Motor neuron (in vitro differentiated cells): Measurements from ENCODE around the gene PNPLA7. TPM values are rescaled to one million over a fixed set of nuclear protein-coding genes. Genes with fewer than 3 reads are reported as not detected.
"Not testable (repeated sequence)": the region's sequence is repeated elsewhere in the genome, so short reads cannot be mapped to it uniquely, and the experiment has no call there.

Experiments used
- ATAC-seq, 8 experiments: fragments of 200-7000 bp; cut with Tn5 transposase; replicated peaks in 6 of 8; 2 replicates each; pipeline ENCODE4 v1.8.0; 2021; ENCODE audit warnings: mild to moderate bottlenecking in 8 of 8, moderate library complexity in 8 of 8
- H3K27ac ChIP-seq, 2 donors: fragments of 250-450 bp; sonication (Bioruptor Pico); 2 replicates each; pipeline ENCODE4 v1.9.0; 2021; ENCODE audit warnings: antibody characterized with exemption in 2 of 2, mild to moderate bottlenecking in 2 of 2, moderate library complexity in 1 of 2
- H3K4me1 ChIP-seq, 2 donors: fragments of 250-450 bp; sonication (Bioruptor Pico); replicated peaks in 1 of 2; 2 replicates each; pipeline ENCODE4 v1.6.1; 2021; ENCODE audit warnings: antibody characterized with exemption in 2 of 2, mild to moderate bottlenecking in 2 of 2, moderate library complexity in 1 of 2
- H3K4me3 ChIP-seq, 5 donors: fragments of 250-450 bp; sonication (Bioruptor Pico); 2 replicates each; pipeline ENCODE4 v1.9.0; 2021; ENCODE audit warnings: antibody characterized with exemption in 5 of 5, mild to moderate bottlenecking in 5 of 5, moderate library complexity in 4 of 5
- WGBS, 10 experiments: fragments of 450-650 bp; shearing (Covaris generic); methylation state at CpG; one replicate each; pipeline ENCODE4 v1.0.0; 2022; 5-methylcytosine and 5-hydroxymethylcytosine counted together
- in situ Hi-C, 9 experiments: fragments of 400-800 bp; cut with MboI; loops; one replicate each; pipeline ENCODE4 v1.15.0; 2021; ENCODE audit warnings: low sequenced_read_pairs in 9 of 9, low pct_unique_long_range_greater_than_20kb in 2 of 9; ENCODE audit not compliant: unreplicated experiment in 9 of 9
- total RNA-seq, 8 experiments: library from RNA; unstranded; fragments of 300-600 nt; gene quantifications; 2 replicates each; pipeline versions ENCODE4 v1.2.3 to v1.2.4, GENCODE V29; 2022

Gene PNPLA7
- total RNA-seq, 8 experiments from 2014 or later = 0.16 to 3.3 (median 1.5) TPM

DNA sequence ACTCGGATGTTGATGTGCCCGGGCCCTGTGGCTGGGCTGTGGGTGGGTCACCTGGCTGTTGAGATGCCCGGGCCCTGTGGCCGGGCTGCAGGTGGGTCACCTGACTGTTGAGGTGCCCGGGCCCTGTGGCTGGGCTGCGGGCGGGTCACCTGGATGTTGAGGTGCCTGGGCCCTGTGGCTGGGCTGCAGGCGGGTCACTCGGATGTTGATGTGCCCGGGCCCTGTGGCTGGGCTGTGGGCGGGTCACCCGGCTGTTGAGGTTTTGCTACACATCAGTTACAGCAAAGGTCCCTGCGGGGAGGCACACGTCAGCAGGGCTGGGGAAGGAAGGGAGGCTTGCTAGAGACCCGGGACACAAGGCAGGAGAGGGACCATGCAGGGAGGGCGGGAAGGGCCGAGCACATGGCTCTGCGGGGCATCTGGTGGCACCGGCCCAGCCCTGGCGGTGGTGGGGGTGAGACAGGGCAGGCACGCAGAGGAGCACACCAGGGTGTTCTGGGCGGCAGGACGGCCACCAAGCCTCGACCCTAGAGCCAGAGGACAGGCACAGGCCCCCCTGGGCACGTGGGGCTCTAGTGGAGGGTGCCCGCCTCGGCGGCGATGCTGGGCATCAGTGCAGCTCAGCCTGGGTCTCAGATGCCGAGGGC is 35.4 kb downstream of the PNPLA7 start:
- WGBS, 10 experiments = 80% methylated on average over 1 of the region's 30 CpGs; no CpG with 5 or more reads in 9 of the 10 experiments
- peak in 3 of 8 experiments; percentile 8 to 25 (median 18) for ATAC-seq
- in situ Hi-C loops = no loop called here

DNA sequence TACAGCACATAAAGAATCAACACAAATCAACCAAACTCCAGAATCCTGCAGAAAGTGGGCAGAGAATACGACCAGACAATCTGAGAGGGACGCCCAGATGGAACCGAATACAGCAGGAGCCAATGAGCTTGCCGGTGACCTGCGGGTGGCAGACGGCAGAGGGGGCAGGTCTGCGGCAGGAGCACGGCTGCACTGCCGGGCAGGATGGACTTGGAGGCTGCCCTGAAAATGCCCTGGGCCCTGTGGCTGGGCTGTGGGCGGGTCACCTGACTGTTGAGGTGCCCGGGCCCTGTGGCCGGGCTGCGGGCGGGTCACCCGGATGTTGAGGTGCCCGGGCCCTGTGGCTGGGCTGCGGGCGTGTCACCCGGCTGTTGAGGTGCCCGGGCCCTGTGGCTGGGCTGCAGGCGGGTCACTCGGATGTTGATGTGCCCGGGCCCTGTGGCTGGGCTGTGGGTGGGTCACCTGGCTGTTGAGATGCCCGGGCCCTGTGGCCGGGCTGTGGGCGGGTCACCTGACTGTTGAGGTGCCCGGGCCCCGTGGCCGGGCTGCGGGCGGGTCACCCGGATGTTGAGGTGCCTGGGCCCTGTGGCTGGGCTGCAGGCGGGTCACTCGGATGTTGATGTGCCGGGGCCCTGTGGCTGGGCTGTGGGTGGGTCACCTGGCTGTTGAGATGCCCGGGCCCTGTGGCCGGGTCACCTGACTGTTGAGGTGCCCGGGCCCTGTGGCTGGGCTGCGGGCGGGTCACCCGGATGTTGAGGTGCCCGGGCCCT is 36.2 kb downstream of the PNPLA7 start:
- in situ Hi-C loops, H3K4me1 ChIP-seq: not testable (repeated sequence)
- 11 to 100% (median 55%) methylated on average over 1 to 8 of the region's 42 CpGs; no CpG with 5 or more reads in 5 of the 10 experiments for WGBS, 10 experiments

More for the DNA sequence above, 35.4 kb downstream of the PNPLA7 start:
- H3K4me1 ChIP-seq = peaks cover 0 to 4% of the 10 kb centered on the region in 2 donors
- no peak overlapping the region for H3K27ac ChIP-seq
- H3K4me3 ChIP-seq = no peak overlapping the region

DNA sequence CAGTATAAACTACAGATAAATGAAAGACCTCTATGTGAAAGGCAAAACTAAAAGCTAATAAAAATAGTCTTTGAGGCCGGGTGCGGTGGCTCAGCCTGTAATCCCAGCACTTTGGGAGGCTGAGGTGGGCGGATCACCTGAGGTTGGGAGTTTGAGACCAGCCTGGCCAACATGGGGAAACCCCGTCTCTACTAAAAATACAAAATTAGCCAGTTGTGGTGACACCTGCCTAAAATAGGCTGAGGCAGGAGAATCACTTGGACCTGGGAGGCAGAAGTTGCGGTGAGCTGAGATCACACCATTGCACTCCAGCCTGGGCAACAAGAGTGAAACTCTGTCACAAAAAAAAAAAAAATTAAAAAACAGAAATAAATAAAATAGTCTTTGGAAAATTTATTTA is 37.1 kb downstream of the PNPLA7 start:
- ATAC-seq = not testable (repeated sequence)

More for the DNA sequence above, 36.2 kb downstream of the PNPLA7 start:
- H3K4me3 ChIP-seq, ATAC-seq, H3K27ac ChIP-seq: not testable (repeated sequence)

DNA sequence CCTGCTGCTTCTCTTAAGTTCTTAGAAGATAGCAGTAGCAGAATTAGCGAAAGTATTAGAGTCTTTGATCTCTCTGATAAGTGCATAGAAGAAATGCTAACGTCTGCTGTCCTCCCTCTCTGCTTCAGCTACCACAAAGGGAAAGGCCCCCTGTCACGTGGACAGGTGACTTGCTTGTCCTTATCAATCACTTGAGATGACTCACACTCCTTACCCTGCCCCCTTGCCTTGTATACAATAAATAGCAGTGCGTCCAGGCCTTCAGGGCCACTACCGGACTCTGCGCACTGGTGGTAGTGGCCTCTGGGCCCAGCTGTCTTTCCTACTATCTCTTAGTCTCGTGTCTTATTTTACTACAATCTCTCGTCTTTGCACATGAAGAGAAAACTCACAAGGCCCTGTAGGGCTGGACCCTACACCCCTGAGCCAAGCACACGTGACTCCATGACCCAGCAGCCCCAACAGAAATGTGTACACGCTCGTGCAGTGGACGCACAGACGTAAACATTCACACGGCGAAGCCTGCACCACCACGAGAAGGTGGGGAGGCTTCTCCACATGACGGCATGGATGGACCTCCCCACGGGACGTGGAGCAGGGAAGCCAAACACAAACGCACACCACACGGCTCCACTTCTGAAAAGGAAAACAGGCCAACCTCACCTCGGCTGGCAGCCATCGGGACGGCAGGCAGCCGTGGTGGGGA is 38.3 kb downstream of the PNPLA7 start:
- in situ Hi-C loops = no loop called here
- H3K27ac ChIP-seq = peak overlapping the region in 1 of 2 donors; percentile 5
- peak in 5 of 8 experiments; percentile 28 to 70 (median 67) for ATAC-seq
- H3K4me3 ChIP-seq = no peak overlapping the region
- WGBS, 10 experiments = 56 to 100% (median 80%) methylated on average over 1 to 7 of the region's 25 CpGs; no CpG with 5 or more reads in 5 of the 10 experiments
- peaks cover 0 to 4% of the 10 kb centered on the region in 2 donors for H3K4me1 ChIP-seq

More for the DNA sequence above, 37.1 kb downstream of the PNPLA7 start:
- H3K27ac ChIP-seq, in situ Hi-C loops, H3K4me3 ChIP-seq, H3K4me1 ChIP-seq: not testable (repeated sequence)
- WGBS, 10 experiments = 73 to 93% (median 81%) methylated on average over 2 to 5 of the region's 5 CpGs; no CpG with 5 or more reads in 1 of the 10 experiments

DNA sequence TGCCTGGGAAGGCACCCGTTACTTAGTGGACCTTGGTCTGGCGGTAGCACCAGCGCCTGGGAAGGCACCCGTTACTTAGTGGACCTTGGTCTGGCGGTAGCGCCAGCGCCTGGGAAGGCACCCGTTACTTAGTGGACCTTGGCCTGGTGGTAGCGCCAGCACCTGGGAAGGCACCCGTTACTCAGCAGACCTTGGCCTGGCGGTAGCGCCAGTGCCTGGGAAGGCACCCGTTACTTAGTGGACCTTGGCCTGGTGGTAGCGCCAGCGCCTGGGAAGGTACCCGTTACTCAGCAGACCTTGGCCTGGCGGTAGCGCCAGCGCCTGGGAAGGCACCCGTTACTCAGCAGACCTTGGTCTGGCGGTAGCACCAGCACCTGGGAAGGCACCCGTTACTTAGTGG is 39.1 kb downstream of the PNPLA7 start:
- H3K4me3 ChIP-seq, in situ Hi-C loops, ATAC-seq, H3K27ac ChIP-seq, H3K4me1 ChIP-seq: not testable (repeated sequence)
- 91 to 100% (median 100%) methylated on average over 2 to 13 of the region's 22 CpGs; no CpG with 5 or more reads in 3 of the 10 experiments for WGBS, 10 experiments

DNA sequence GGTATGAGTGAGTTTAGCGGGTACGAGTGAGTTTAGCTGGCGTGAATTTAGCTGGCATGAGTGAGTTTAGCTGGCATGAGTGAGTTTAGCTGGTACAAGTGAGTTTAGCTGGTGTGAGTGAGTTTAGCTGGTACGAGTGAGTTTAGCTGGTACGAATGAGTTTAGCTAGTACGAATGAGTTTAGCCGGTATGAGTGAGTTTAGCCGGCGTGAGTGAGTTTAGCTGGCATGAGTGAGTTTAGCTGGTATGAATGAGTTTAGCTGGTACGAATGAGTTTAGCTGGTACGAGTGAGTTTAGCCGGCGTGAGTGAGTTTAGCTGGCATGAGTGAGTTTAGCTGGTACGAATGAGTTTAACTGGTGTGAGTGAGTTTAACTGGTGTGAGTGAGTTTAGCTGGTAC is 41.0 kb downstream of the PNPLA7 start:
- Histone ChIP-seq H3K27ac (no peak overlapping the region), H3K4me3 (no peak overlapping the region), H3K4me1 (peaks cover 0 to 4% of the 10 kb centered on the region in 2 donors)
- in situ Hi-C loops = no loop called here
- no peak for ATAC-seq
- 77 to 100% (median 87%) methylated on average over 3 to 14 of the region's 14 CpGs; no CpG with 5 or more reads in 1 of the 10 experiments for WGBS, 10 experiments

DNA sequence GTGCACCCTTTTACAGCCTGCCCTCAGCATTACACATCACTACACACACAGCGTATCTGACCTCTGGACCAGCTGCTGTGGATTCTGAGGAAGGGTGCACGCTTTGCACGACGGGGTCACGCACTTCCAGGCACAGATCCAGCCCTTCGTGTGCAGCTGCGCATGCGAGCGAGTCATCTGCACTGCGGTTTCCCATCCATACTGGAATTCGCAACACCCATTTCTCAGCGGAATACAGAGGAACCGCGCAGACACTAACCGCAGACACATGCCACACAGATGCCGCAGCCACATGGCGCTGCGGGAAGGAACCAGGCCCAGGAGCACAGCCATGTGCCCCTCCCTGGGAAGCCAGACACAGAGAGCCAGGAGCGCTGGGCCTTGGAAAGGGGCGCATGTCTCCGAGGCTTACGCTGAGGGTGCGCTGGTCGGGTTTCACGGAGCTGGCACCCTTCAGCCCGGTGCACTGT is 43.5 kb downstream of the PNPLA7 start:
- no peak overlapping the region for H3K4me3 ChIP-seq
- in situ Hi-C loops = no loop called here
- ATAC-seq = peak in 6 of 8 experiments; percentile 12 to 93 (median 54)
- 0 to 89% (median 73%) methylated on average over 1 to 21 of the region's 26 CpGs; no CpG with 5 or more reads in 4 of the 10 experiments for WGBS, 10 experiments
- no peak overlapping the region for H3K27ac ChIP-seq
- peaks cover 0 to under 1% of the 10 kb centered on the region in 2 donors for H3K4me1 ChIP-seq

DNA sequence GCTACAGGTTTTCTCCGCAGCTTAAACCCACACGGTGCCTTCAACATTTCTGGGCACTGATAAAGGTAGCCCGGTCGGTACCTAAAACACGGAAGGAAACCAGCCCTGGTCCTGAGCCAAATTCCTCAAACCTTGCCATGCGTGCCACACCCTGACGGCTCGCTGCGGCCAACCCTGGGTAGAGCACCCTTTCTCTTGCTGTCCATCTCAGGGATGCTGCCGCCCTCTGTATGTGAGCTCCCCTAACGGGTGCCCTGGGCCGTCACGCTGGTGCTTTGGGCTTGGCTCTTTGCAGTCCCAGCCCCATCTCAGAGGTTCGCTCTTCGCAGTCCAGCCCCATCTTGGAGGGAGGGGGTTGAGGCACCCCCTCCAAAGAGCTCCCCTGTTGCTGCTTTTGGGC is 43.9 kb downstream of the PNPLA7 start:
- Histone ChIP-seq H3K27ac (no peak overlapping the region), H3K4me1 (no peaks in the 10 kb centered on the region), H3K4me3 (no peak overlapping the region)
- ATAC-seq = peak in 1 of 8 experiments; percentile 7
- in situ Hi-C loops = no loop called here
- 53 to 100% (median 88%) methylated on average over 2 to 10 of the region's 15 CpGs; no CpG with 5 or more reads in 3 of the 10 experiments for WGBS, 10 experiments

DNA sequence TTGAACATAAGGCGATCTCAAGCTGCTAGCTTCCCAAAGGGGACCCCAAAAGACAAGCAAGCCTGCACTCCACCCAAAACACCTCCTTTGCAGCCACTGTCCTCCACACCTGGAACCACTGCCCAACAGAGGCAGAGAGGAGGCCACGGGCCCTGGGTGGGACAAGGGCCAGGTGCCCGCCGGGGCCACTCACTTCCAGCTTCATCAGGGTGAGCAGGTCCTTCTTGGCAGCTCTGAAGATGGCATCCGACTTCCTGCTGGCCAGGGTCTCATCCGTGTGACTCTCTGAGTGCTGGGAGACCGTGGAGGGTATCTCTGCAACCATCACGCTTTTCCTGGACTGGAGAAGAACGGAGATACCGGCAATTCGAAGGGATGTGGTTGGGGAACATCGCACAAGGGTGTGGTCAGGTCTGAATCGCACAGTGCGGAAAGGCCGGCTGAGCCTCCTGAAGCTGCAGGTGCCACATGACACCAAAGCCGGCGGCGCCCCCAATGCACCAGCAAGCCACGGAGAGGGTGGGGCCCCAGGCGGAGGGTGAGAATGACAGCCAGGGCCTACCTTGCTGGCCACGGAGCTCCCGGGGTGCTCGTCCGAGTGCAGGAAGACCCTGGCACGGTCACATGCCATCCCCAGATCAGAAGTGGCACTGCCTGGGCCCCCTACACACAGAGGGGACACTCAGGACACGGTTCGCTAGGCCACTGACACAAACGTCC is 44.6 kb downstream of the PNPLA7 start:
- ATAC-seq = no peak
- in situ Hi-C loops = no loop called here
- Histone ChIP-seq H3K27ac (no peak overlapping the region), H3K4me3 (no peak overlapping the region), H3K4me1 (no peaks in the 10 kb centered on the region)
- WGBS, 10 experiments = 80 to 100% (median 95%) methylated on average over 1 to 12 of the region's 28 CpGs; no CpG with 5 or more reads in 1 of the 10 experiments

DNA sequence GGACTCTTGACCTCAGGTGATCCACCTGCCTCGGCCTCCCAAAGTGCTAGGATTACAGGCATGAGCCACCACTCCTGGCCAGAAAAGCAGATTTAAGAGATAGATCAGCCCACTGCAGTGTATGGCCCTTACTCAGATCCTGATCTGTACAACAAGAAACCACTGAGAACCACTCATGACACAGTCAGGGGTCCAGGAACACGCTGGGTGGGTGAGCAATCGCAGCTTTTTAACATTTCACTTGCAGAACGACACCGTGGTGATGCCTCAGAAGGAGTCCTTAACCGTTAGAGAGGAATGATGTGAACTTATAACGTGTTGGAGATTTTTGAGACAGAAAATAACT is 45.8 kb downstream of the PNPLA7 start:
- Histone ChIP-seq H3K27ac (no peak overlapping the region), H3K4me1 (no peaks in the 10 kb centered on the region), H3K4me3 (no peak overlapping the region)
- WGBS, 10 experiments = 48 to 100% (median 88%) methylated on average over 1 to 7 of the region's 7 CpGs; no CpG with 5 or more reads in 2 of the 10 experiments
- in situ Hi-C loops = no loop called here
- ATAC-seq = no peak

DNA sequence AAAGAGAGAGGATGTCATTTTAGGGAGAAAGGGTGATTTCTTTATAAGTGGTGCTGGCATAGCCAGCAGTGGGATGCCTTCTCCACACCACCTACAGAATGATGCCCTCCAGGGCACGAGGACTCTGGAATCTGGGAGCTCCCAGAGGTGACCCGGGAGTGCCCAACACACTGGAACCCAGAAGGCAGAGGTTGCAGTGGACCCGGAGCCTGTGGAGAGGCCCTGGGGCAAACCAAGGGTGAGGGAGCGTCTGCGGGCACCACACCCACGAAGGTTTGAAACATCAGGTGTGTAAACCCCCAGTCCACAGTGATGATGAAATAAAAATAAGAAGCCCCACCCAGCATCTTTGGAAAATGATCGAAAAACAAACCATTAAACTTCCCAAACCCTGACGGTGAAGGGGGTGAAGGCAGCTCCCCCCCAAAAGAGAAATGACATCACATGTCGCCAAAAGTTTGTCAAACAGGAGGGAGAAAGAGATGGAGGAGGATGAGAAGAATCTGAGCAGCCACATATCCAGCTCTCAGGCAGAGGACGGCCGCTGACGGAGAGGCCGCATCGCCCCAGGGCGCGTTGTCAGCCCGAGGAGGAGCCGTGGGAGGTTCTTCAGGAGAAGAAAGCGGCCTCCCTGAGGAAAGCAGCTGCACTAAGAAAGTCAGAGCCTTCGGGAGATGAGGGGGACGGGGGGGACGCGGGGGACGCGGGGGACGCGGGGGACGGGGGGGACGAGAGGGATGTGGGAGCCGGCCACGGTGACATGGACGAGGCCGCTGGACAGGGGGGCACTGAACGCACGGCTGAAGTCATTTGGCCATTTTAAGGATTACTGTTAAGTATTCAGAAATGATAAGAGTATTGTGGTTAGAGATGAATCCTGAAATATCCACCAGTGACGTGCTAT is 47.9 kb downstream of the PNPLA7 start:
- no peak for ATAC-seq
- Histone ChIP-seq H3K4me3 (no peak overlapping the region), H3K27ac (no peak overlapping the region), H3K4me1 (no peaks in the 10 kb centered on the region)
- 70 to 100% (median 81%) methylated on average over 1 to 8 of the region's 36 CpGs; no CpG with 5 or more reads in 2 of the 10 experiments for WGBS, 10 experiments
- in situ Hi-C loops = no loop called here
